T-helper 1 cell treated with Interleukin-12 subunit alpha and Interleukin-12 subunit beta and Interleukin-4 antibody, amounts not matched to agents 30 μg/mL and 1 μg/mL, for 36 hours (primary cell): ENCODE data around the gene RCAN1.

ENCODE experiments used
- H3K27ac Mint-ChIP-seq: one replicate; pipeline ENCODE4 v1.8.0; 2021; ENCODE audit warnings: mild to moderate bottlenecking, mixed read lengths
- H3K27me3 Mint-ChIP-seq: one replicate; pipeline ENCODE4 v1.8.0; 2021; ENCODE audit warnings: low read depth, mixed read lengths
- H3K36me3 Mint-ChIP-seq: one replicate; pipeline ENCODE4 v1.8.0; 2021; ENCODE audit warnings: low read depth, mixed read lengths
- H3K4me1 Mint-ChIP-seq: one replicate; pipeline ENCODE4 v1.8.0; 2021; ENCODE audit warnings: low read depth, mixed read lengths
- H3K4me3 Mint-ChIP-seq: one replicate; pipeline ENCODE4 v1.8.0; 2021; ENCODE audit warnings: mild to moderate bottlenecking, moderate library complexity, mixed read lengths
- H3K9me3 Mint-ChIP-seq: one replicate; pipeline ENCODE4 v1.8.0; 2021; ENCODE audit warnings: mixed read lengths

RCAN1 gene

GRCh38 chr21:34597406-34597805 lies 17.5 kb downstream of the RCAN1 start:
- Mint-ChIP-seq H3K27ac (no peak overlapping the region), H3K4me3 (no peak overlapping the region), H3K36me3 (no peaks in the 10 kb centered on the region), H3K4me1 (no peaks in the 10 kb centered on the region), H3K9me3 (no peaks in the 10 kb centered on the region), H3K27me3 (peaks cover 3% of the 10 kb centered on the region)

GRCh38 chr21:34596561-34597271 lies 18.2 kb downstream of the RCAN1 start:
- Mint-ChIP-seq H3K4me1 (no peaks in the 10 kb centered on the region), H3K9me3 (no peaks in the 10 kb centered on the region), H3K27ac (no peak overlapping the region), H3K36me3 (no peaks in the 10 kb centered on the region), H3K27me3 (peaks cover 3% of the 10 kb centered on the region), H3K4me3 (no peak overlapping the region)

- H3K36me3 Mint-ChIP-seq: no peaks in the 10 kb centered on the region
- H3K4me3 Mint-ChIP-seq: no peak overlapping the region
- H3K9me3 Mint-ChIP-seq: no peaks in the 10 kb centered on the region
- H3K27me3 Mint-ChIP-seq: peaks cover 3% of the 10 kb centered on the region
- no peak overlapping the region for H3K27ac Mint-ChIP-seq
- no peaks in the 10 kb centered on the region for H3K4me1 Mint-ChIP-seq
These were observed 19.5 kb downstream of the RCAN1 start for GRCh38 chr21:34595457-34595856.

GRCh38 chr21:34594566-34595234 lies 20.2 kb downstream of the RCAN1 start:
- H3K9me3 Mint-ChIP-seq: no peaks in the 10 kb centered on the region
- H3K27me3 Mint-ChIP-seq: no peaks in the 10 kb centered on the region
- no peaks in the 10 kb centered on the region for H3K4me1 Mint-ChIP-seq
- H3K36me3 Mint-ChIP-seq: no peaks in the 10 kb centered on the region
- H3K4me3 Mint-ChIP-seq: no peak overlapping the region
- H3K27ac Mint-ChIP-seq: no peak overlapping the region

- no peak overlapping the region for H3K27ac Mint-ChIP-seq
- H3K4me1 Mint-ChIP-seq: no peaks in the 10 kb centered on the region
- H3K9me3 Mint-ChIP-seq: no peaks in the 10 kb centered on the region
- no peaks in the 10 kb centered on the region for H3K27me3 Mint-ChIP-seq
- H3K4me3 Mint-ChIP-seq: no peak overlapping the region
- H3K36me3 Mint-ChIP-seq: no peaks in the 10 kb centered on the region
These were observed 20.9 kb downstream of the RCAN1 start for GRCh38 chr21:34593954-34594531.

- Mint-ChIP-seq H3K4me1 (no peaks in the 10 kb centered on the region), H3K4me3 (no peak overlapping the region), H3K27me3 (no peaks in the 10 kb centered on the region), H3K27ac (no peak overlapping the region), H3K9me3 (no peaks in the 10 kb centered on the region), H3K36me3 (no peaks in the 10 kb centered on the region)
These were observed 21.5 kb downstream of the RCAN1 start for GRCh38 chr21:34593423-34593822.

- H3K4me1 Mint-ChIP-seq: no peaks in the 10 kb centered on the region
- no peaks in the 10 kb centered on the region for H3K27me3 Mint-ChIP-seq
- no peaks in the 10 kb centered on the region for H3K9me3 Mint-ChIP-seq
- H3K27ac Mint-ChIP-seq: no peak overlapping the region
- H3K4me3 Mint-ChIP-seq: no peak overlapping the region
- no peaks in the 10 kb centered on the region for H3K36me3 Mint-ChIP-seq
These were observed 22.6 kb downstream of the RCAN1 start for GRCh38 chr21:34592120-34592955.

GRCh38 chr21:34590520-34590919 lies 24.4 kb downstream of the RCAN1 start:
- no peak overlapping the region for H3K27ac Mint-ChIP-seq
- no peaks in the 10 kb centered on the region for H3K4me1 Mint-ChIP-seq
- H3K9me3 Mint-ChIP-seq: peaks cover 6% of the 10 kb centered on the region
- H3K4me3 Mint-ChIP-seq: no peak overlapping the region
- peaks cover 5% of the 10 kb centered on the region for H3K27me3 Mint-ChIP-seq
- H3K36me3 Mint-ChIP-seq: peaks cover 4% of the 10 kb centered on the region

- Mint-ChIP-seq H3K4me3 (no peak overlapping the region), H3K36me3 (peaks cover 4% of the 10 kb centered on the region), H3K27ac (no peak overlapping the region), H3K4me1 (no peaks in the 10 kb centered on the region), H3K27me3 (peaks cover 5% of the 10 kb centered on the region), H3K9me3 (peaks cover 6% of the 10 kb centered on the region)
These were observed 25.2 kb downstream of the RCAN1 start for GRCh38 chr21:34589511-34590282.

- peaks cover 8% of the 10 kb centered on the region for H3K4me1 Mint-ChIP-seq
- H3K4me3 Mint-ChIP-seq: no peak overlapping the region
- H3K9me3 Mint-ChIP-seq: peaks cover 6% of the 10 kb centered on the region
- peaks cover 4% of the 10 kb centered on the region for H3K36me3 Mint-ChIP-seq
- H3K27me3 Mint-ChIP-seq: peaks cover 5% of the 10 kb centered on the region
- H3K27ac Mint-ChIP-seq: no peak overlapping the region
These were observed 30.9 kb downstream of the RCAN1 start for GRCh38 chr21:34583926-34584563.

GRCh38 chr21:34582506-34583150 lies 32.3 kb downstream of the RCAN1 start:
- H3K27ac Mint-ChIP-seq: no peak overlapping the region
- H3K27me3 Mint-ChIP-seq: peaks cover 5% of the 10 kb centered on the region
- H3K9me3 Mint-ChIP-seq: peaks cover 6% of the 10 kb centered on the region
- H3K36me3 Mint-ChIP-seq: peaks cover 4% of the 10 kb centered on the region
- no peak overlapping the region for H3K4me3 Mint-ChIP-seq
- H3K4me1 Mint-ChIP-seq: peaks cover 8% of the 10 kb centered on the region

- no peak overlapping the region for H3K4me3 Mint-ChIP-seq
- no peaks in the 10 kb centered on the region for H3K9me3 Mint-ChIP-seq
- H3K27me3 Mint-ChIP-seq: no peaks in the 10 kb centered on the region
- H3K36me3 Mint-ChIP-seq: no peaks in the 10 kb centered on the region
- no peak overlapping the region for H3K27ac Mint-ChIP-seq
- peaks cover 8% of the 10 kb centered on the region for H3K4me1 Mint-ChIP-seq
These were observed 34.7 kb downstream of the RCAN1 start for GRCh38 chr21:34580181-34580700.

GRCh38 chr21:34579411-34579810 lies 35.5 kb downstream of the RCAN1 start:
- H3K9me3 Mint-ChIP-seq: no peaks in the 10 kb centered on the region
- peaks cover 8% of the 10 kb centered on the region for H3K4me1 Mint-ChIP-seq
- no peak overlapping the region for H3K27ac Mint-ChIP-seq
- H3K36me3 Mint-ChIP-seq: no peaks in the 10 kb centered on the region
- H3K4me3 Mint-ChIP-seq: no peak overlapping the region
- no peaks in the 10 kb centered on the region for H3K27me3 Mint-ChIP-seq
